Measurements from ENCODE around the gene NHSL2.

- no peak for TF ChIP-seq CTCF (conservative IDR thresholded peaks at IDR 0.05 in 1 of 2, IDR thresholded peaks at IDR 0.05 in 1 of 2; ENCODE audit: extremely low read depth in 1 of 2, insufficient read depth in 1 of 2, low read depth in 1 of 2, low read length in 2 of 2)
- TF ChIP-seq EZH2 (IDR thresholded peaks at IDR 0.05; ENCODE audit: borderline replicate concordance, low read length) = no peak
These were observed 178.1 kb downstream of the NHSL2 start for GRCh38 chrX:72088761-72089160.
